ENCODE results near the gene HAO2.

Gene HAO2

DNA sequence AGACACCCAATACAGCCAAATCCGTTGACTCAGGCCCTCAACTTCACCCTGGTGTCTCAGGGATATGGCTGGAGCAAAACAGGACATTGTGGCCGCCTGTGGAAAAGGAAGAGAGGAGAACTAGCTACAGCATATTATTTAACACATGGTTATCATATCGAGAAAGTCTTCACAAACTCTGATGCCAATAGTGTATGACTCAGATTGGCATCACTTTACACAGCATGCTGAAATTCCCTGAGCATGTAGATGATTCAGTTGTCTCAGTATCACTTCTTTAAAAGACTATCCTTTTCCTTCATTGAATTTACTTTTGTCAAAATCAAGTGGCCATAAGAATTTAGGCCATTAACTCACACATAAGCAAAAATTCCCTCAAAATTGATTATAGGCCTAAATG is 66.5 kb downstream of the HAO2 start:
- Histone ChIP-seq H3K27me3 (ENCODE audit: control insufficient read depth, insufficient read depth, low read length) (no peaks in the 10 kb centered on the region), H3K27ac (ENCODE audit: low read depth, low read length) (no peak overlapping the region), H3K9me3 (ENCODE audit: control insufficient read depth, insufficient read depth, low read length) (no peaks in the 10 kb centered on the region), H3K4me1 (ENCODE audit: control insufficient read depth, insufficient read depth, low read length) (no peaks in the 10 kb centered on the region; the same call in 1 of the 2 replicates), H3K36me3 (ENCODE audit: control insufficient read depth, insufficient read depth, low read length) (no peaks in the 10 kb centered on the region), H3K9ac (ENCODE audit: low read depth, low read length) (no peak overlapping the region), H3K4me3 (ENCODE audit: low read depth, low read length) (no peak overlapping the region)

DNA sequence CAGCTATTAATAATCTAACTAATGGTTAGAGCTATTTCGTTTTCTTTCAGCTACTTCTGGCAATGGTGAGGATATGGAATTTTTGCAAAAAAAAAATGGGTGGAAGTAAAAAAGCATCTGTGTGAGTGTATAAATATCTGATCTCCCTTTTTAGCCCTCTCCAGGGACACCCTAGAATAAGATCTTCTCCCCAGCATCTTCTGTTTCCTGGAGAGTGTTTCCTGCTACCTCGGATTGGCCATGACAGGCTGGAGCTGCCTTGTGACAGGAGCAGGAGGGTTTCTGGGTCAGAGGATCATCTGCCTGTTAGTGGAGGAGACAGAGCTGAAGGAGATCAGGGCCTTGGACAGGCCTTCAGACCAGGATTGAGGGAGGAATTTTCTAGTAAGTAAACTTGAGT is 70.2 kb downstream of the HAO2 start:
- no peaks in the 10 kb centered on the region for H3K9me3 ChIP-seq (ENCODE audit: control insufficient read depth, insufficient read depth, low read length)
- H3K36me3 ChIP-seq (ENCODE audit: control insufficient read depth, insufficient read depth, low read length), result no peaks in the 10 kb centered on the region
- no peak overlapping the region for H3K9ac ChIP-seq (ENCODE audit: low read depth, low read length)
- H3K4me1 ChIP-seq (ENCODE audit: control insufficient read depth, insufficient read depth, low read length), result no peaks in the 10 kb centered on the region; the same call in 1 of the 2 replicates
- H3K27ac ChIP-seq (ENCODE audit: low read depth, low read length), result no peak overlapping the region
- no peaks in the 10 kb centered on the region for H3K27me3 ChIP-seq (ENCODE audit: control insufficient read depth, insufficient read depth, low read length)
- no peak overlapping the region for H3K4me3 ChIP-seq (ENCODE audit: low read depth, low read length)

DNA sequence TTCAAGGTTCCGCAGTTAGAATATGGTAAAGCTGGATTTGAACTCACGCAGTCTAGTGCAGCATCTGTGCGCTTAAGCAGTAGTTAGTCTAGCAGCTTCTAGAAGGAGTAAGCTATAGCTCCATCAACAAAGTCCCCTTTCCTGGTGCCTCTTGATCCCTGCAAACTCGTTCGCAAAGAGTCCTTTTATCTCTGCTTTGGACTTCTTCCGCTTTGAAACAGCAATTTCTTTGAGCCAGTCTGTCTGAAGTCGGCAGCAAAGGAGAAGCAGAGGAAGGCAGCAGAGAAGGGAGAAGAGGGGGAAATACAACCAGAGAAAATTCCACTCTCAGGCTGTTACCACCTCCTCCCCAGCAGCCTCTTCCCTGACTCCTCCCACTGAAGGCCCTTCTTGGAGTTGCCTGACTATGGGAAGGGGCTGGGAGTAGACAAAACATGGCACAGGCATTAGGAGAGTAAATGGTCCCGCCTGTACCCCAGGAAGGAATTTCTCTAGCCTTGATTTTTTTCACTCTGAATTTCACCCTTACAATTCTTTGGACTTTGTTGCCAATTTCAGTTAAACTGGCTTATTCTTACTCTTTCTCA is 72.2 kb downstream of the HAO2 start:
- Histone ChIP-seq H3K9me3 (ENCODE audit: control insufficient read depth, insufficient read depth, low read length) (no peaks in the 10 kb centered on the region), H3K27me3 (ENCODE audit: control insufficient read depth, insufficient read depth, low read length) (no peaks in the 10 kb centered on the region), H3K9ac (ENCODE audit: low read depth, low read length) (no peak overlapping the region), H3K4me1 (ENCODE audit: control insufficient read depth, insufficient read depth, low read length) (no peaks in the 10 kb centered on the region; the same call in 1 of the 2 replicates), H3K27ac (ENCODE audit: low read depth, low read length) (no peak overlapping the region), H3K4me3 (ENCODE audit: low read depth, low read length) (no peak overlapping the region), H3K36me3 (ENCODE audit: control insufficient read depth, insufficient read depth, low read length) (no peaks in the 10 kb centered on the region)

DNA sequence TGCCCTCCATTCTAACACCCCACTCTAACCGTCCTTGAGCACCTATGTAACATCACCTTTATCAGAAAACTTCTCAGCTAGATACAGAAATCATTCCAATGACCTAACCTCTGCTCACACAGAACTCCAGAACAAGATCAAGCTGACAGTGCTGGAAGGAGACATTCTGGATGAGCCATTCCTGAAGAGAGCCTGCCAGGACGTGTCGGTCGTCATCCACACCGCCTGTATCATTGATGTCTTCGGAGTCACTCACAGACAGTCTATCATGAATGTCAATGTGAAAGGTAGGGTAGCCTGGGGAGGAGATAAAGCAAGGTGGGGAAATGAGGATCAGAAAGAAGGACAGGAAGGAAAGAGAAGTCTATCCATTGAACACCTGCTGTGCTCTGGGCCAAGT is 74.2 kb downstream of the HAO2 start:
- Histone ChIP-seq H3K36me3 (ENCODE audit: control insufficient read depth, insufficient read depth, low read length) (no peaks in the 10 kb centered on the region), H3K27me3 (ENCODE audit: control insufficient read depth, insufficient read depth, low read length) (no peaks in the 10 kb centered on the region), H3K4me3 (ENCODE audit: low read depth, low read length) (no peak overlapping the region), H3K4me1 (ENCODE audit: control insufficient read depth, insufficient read depth, low read length) (no peaks in the 10 kb centered on the region; the same call in 1 of the 2 replicates), H3K9me3 (ENCODE audit: control insufficient read depth, insufficient read depth, low read length) (no peaks in the 10 kb centered on the region), H3K27ac (ENCODE audit: low read depth, low read length) (no peak overlapping the region), H3K9ac (ENCODE audit: low read depth, low read length) (no peak overlapping the region)

Measured in HUES48 (cell line).